MM.1S (cell line): ENCODE data around the gene RAMAC.

Experiments
- DNase-seq: peaks from one replicate; pipeline ENCODE4 v3.0.0-alpha.2; 2015
- H2AFZ ChIP-seq: fragments of 300-600 bp; sonication (generic); 2 replicates; pipeline ENCODE4 v1.6.0; 2016; ENCODE audit warnings: antibody characterized with exemption, low read length
- H3F3A ChIP-seq: fragments of 300-600 bp; sonication (generic); 2 replicates; pipeline ENCODE4 v1.6.1; 2016; ENCODE audit warnings: mild to moderate bottlenecking, antibody characterized with exemption, low read length, moderate library complexity, mixed read lengths; ENCODE audit not compliant: insufficient read depth
- H3K27ac ChIP-seq: fragments of 300-600 bp; sonication (generic); 2 replicates; pipeline ENCODE4 v1.5.1; 2016; ENCODE audit warnings: mild to moderate bottlenecking, low read length
- H3K27me3 ChIP-seq: fragments of 300-600 bp; sonication (generic); replicated peaks from 2 replicates; pipeline ENCODE4 v1.6.0; 2016; ENCODE audit warnings: low read length; ENCODE audit not compliant: insufficient read depth
- H3K36me3 ChIP-seq: fragments of 300-600 bp; sonication (generic); replicated peaks from 2 replicates; pipeline ENCODE4 v1.6.1; 2016; ENCODE audit warnings: mild to moderate bottlenecking, low read length, mixed read lengths; ENCODE audit not compliant: insufficient read depth
- H3K4me1 ChIP-seq: fragments of 300-600 bp; sonication (generic); 2 replicates; pipeline ENCODE4 v1.6.1; 2016; ENCODE audit warnings: low read length, mixed read lengths
- H3K4me2 ChIP-seq: fragments of 300-600 bp; sonication (generic); 2 replicates; pipeline ENCODE4 v1.6.0; 2016; ENCODE audit warnings: low read depth, low read length
- H3K4me3 ChIP-seq: fragments of 300-600 bp; sonication (generic); 2 replicates; pipeline ENCODE4 v1.5.1; 2016; ENCODE audit warnings: low read length, mixed read lengths
- H3K79me2 ChIP-seq: fragments of 300-600 bp; sonication (generic); 2 replicates; pipeline ENCODE4 v1.6.1; 2016; ENCODE audit warnings: mixed run types, low read length, mixed read lengths
- H3K9ac ChIP-seq: fragments of 300-600 bp; sonication (generic); 2 replicates; pipeline ENCODE4 v1.6.1; 2016; ENCODE audit warnings: low read length, mixed read lengths
- H3K9me2 ChIP-seq: fragments of 300-600 bp; sonication (generic); replicated peaks from 2 replicates; pipeline ENCODE4 v1.6.1; 2016; ENCODE audit warnings: mild to moderate bottlenecking, low read length, mixed read lengths; ENCODE audit not compliant: insufficient read depth
- H3K9me3 ChIP-seq: fragments of 300-600 bp; sonication (generic); replicated peaks from 2 replicates; pipeline ENCODE4 v1.6.1; 2016; ENCODE audit warnings: mild to moderate bottlenecking, low read length, mixed read lengths; ENCODE audit not compliant: insufficient read depth
- H4K20me1 ChIP-seq: fragments of 300-600 bp; sonication (generic); 2 replicates; pipeline ENCODE4 v1.6.1; 2016; ENCODE audit warnings: mild to moderate bottlenecking, low read length, moderate library complexity, mixed read lengths; ENCODE audit not compliant: insufficient read depth
- CTCF ChIP-seq: fragments of 300-600 bp; sonication (generic); IDR thresholded peaks from 2 replicates; pipeline ENCODE4 v1.5.1; 2016; ENCODE audit warnings: antibody characterized with exemption, low read length, mixed read lengths
- EZH2 ChIP-seq: fragments of 300-600 bp; sonication (generic); optimal IDR thresholded peaks from 2 replicates; pipeline ENCODE3; 2017; ENCODE audit warnings: low read depth, mild to moderate bottlenecking, antibody characterized with exemption, low read length, mixed read lengths
- EZH2phosphoT487 ChIP-seq: fragments of 300-600 bp; sonication (generic); IDR thresholded peaks from 2 replicates; pipeline ENCODE4 v1.6.1; 2018; ENCODE audit warnings: antibody characterized with exemption, low read length

The RAMAC gene

GRCh38 chr15:82963471-82964341 lies 22.3 kb upstream of the RAMAC start:
- TF ChIP-seq EZH2phosphoT487 (no peak), EZH2 (no peak), CTCF (no peak)
- Histone ChIP-seq H3K27ac (no peak overlapping the region), H3K4me2 (no peak overlapping the region), H3K4me3 (no peak overlapping the region), H3K9me2 (no peaks in the 10 kb centered on the region), H2AFZ (no peak overlapping the region), H3K27me3 (no peaks in the 10 kb centered on the region), H4K20me1 (no peaks in the 10 kb centered on the region), H3K9ac (no peak overlapping the region), H3K79me2 (no peaks in the 10 kb centered on the region), H3K36me3 (no peaks in the 10 kb centered on the region), H3F3A (0 out of 2 replicates have a peak, but pooled peaks cover 3% of the 10 kb centered on the region), H3K4me1 (peaks cover 8% of the 10 kb centered on the region), H3K9me3 (no peaks in the 10 kb centered on the region)
- no peak for DNase-seq

GRCh38 chr15:82964890-82965289 lies 21.1 kb upstream of the RAMAC start:
- H3K27ac ChIP-seq: no peak overlapping the region
- H4K20me1 ChIP-seq: no peaks in the 10 kb centered on the region
- H3K9ac ChIP-seq: no peak overlapping the region
- H3K36me3 ChIP-seq: no peaks in the 10 kb centered on the region
- no peak for DNase-seq
- no peaks in the 10 kb centered on the region for H3K9me2 ChIP-seq
- no peak overlapping the region for H3K4me3 ChIP-seq
- no peak overlapping the region for H2AFZ ChIP-seq
- 0 out of 2 replicates have a peak, but pooled peaks cover 3% of the 10 kb centered on the region for H3F3A ChIP-seq
- TF ChIP-seq EZH2 (no peak), EZH2phosphoT487 (no peak), CTCF (no peak)
- H3K79me2 ChIP-seq: no peaks in the 10 kb centered on the region
- no peaks in the 10 kb centered on the region for H3K27me3 ChIP-seq
- peaks cover 8% of the 10 kb centered on the region for H3K4me1 ChIP-seq
- H3K4me2 ChIP-seq: no peak overlapping the region
- no peaks in the 10 kb centered on the region for H3K9me3 ChIP-seq

GRCh38 chr15:82966671-82967071 lies 19.3 kb upstream of the RAMAC start:
- Histone ChIP-seq H3K4me1 (peaks cover 8% of the 10 kb centered on the region), H3K4me2 (no peak overlapping the region), H3F3A (0 out of 2 replicates have a peak, but pooled peaks cover 3% of the 10 kb centered on the region), H3K36me3 (no peaks in the 10 kb centered on the region), H3K27ac (peak overlapping the region; percentile 9; the same call in 1 of the 2 replicates), H3K4me3 (no peak overlapping the region), H3K9ac (no peak overlapping the region), H4K20me1 (no peaks in the 10 kb centered on the region), H3K27me3 (no peaks in the 10 kb centered on the region), H3K79me2 (no peaks in the 10 kb centered on the region), H3K9me3 (no peaks in the 10 kb centered on the region), H3K9me2 (no peaks in the 10 kb centered on the region), H2AFZ (no peak overlapping the region)
- DNase-seq: peak; percentile 73
- TF ChIP-seq EZH2 (no peak), EZH2phosphoT487 (no peak), CTCF (no peak)
